Hepatocyte (in vitro differentiated cells): ENCODE measurements around the gene LDAH.

ENCODE experiments used
- EZH2 ChIP-seq: fragments of 200-600 bp; sonication (generic); IDR thresholded peaks from 2 replicates; pipeline ENCODE4 v1.6.1; 2016; ENCODE audit warnings: antibody characterized with exemption, mild to moderate bottlenecking, borderline replicate concordance
- TF ChIP-seq, protein P1 (sequence below): fragments of 200-600 bp; sonication (generic); IDR thresholded peaks from 2 replicates; pipeline ENCODE4 v1.5.1; 2016; ENCODE audit warnings: antibody characterized with exemption, mild to moderate bottlenecking; ENCODE audit not compliant: poor library complexity

DNA sequence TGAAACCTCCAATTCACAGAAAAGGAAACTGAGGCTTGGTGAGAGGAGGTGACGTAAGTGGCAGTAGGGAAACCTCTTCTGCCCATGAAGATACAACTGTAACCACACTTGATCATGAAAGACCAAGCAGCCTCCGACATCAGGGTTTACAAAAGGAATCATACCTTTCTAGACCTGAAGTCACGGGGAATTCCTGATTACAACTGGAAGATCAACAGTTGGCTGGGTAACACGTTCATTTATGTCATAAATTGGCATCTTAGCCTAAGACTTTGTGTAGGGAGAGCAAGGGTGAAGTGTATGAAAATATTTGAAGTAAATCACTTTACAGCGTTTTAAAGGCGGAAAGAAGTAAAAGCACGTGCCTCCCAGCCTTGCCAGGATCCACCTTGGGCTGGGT, 172.9 kb downstream of the LDAH start:
- TF ChIP-seq, protein P1, sequence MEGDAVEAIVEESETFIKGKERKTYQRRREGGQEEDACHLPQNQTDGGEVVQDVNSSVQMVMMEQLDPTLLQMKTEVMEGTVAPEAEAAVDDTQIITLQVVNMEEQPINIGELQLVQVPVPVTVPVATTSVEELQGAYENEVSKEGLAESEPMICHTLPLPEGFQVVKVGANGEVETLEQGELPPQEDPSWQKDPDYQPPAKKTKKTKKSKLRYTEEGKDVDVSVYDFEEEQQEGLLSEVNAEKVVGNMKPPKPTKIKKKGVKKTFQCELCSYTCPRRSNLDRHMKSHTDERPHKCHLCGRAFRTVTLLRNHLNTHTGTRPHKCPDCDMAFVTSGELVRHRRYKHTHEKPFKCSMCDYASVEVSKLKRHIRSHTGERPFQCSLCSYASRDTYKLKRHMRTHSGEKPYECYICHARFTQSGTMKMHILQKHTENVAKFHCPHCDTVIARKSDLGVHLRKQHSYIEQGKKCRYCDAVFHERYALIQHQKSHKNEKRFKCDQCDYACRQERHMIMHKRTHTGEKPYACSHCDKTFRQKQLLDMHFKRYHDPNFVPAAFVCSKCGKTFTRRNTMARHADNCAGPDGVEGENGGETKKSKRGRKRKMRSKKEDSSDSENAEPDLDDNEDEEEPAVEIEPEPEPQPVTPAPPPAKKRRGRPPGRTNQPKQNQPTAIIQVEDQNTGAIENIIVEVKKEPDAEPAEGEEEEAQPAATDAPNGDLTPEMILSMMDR: no peak
- TF ChIP-seq EZH2: no peak
